GM12878 (cell line): ENCODE results near the gene AHCY. TPM values are rescaled to one million over a fixed set of nuclear protein-coding genes. Genes with fewer than 3 reads are reported as not detected.

Experiments used
- BACH1 ChIP-seq: fragments of 450-650 bp; IDR thresholded peaks from 2 replicates; pipeline ENCODE4 v1.6.1; 2017; ENCODE audit warnings: mild to moderate bottlenecking, borderline replicate concordance
- CBFB ChIP-seq: IDR thresholded peaks from 2 replicates; pipeline ENCODE4 v1.6.1; 2016; ENCODE audit warnings: antibody characterized with exemption, low read depth
- CBX5 ChIP-seq: sonication (generic); IDR thresholded peaks from 2 replicates; pipeline ENCODE4 v1.6.1; 2016; ENCODE audit warnings: low read depth, moderate library complexity, mild to moderate bottlenecking, inconsistent platforms
- CEBPB ChIP-seq, 2 experiments: fragments of 150-350 bp in 1 of 2; IDR thresholded peaks; 2 replicates each; pipeline ENCODE4 v1.6.1; 2012 to 2014; ENCODE audit warnings: low read depth in 2 of 2, low read length in 2 of 2, borderline replicate concordance in 1 of 2, inconsistent platforms in 1 of 2
- CHD4 ChIP-seq: fragments of 200-600 bp; sonication (generic); IDR thresholded peaks from 2 replicates; pipeline ENCODE4 v1.6.1; 2016; ENCODE audit warnings: mild to moderate bottlenecking
- IRF4 ChIP-seq: IDR thresholded peaks from 2 replicates; pipeline ENCODE4 v1.6.1; 2011; ENCODE audit warnings: low read depth, low read length
- MEF2B ChIP-seq: fragments of 450-650 bp; IDR thresholded peaks from 2 replicates; pipeline ENCODE4 v1.6.1; 2018; ENCODE audit warnings: mild to moderate bottlenecking, moderate library complexity; ENCODE audit not compliant: partially characterized antibody, poor library complexity, severe bottlenecking
- NFYA ChIP-seq: IDR thresholded peaks from 2 replicates; pipeline ENCODE4 v1.6.1; 2011; ENCODE audit warnings: low read depth, mild to moderate bottlenecking, low read length, improper control_type of control experiment, borderline replicate concordance
- NFYB ChIP-seq: IDR thresholded peaks from 2 replicates; pipeline ENCODE4 v1.6.1; 2011; ENCODE audit warnings: low read depth, mild to moderate bottlenecking, low read length, improper control_type of control experiment, moderate library complexity; ENCODE audit not compliant: insufficient read depth
- SMARCA5 ChIP-seq: fragments of 450-650 bp; IDR thresholded peaks from 2 replicates; pipeline ENCODE4 v1.6.1; 2017; ENCODE audit warnings: mild to moderate bottlenecking
- SP1 ChIP-seq: IDR thresholded peaks from one replicate; pipeline ENCODE4 v1.6.1; 2011; ENCODE audit warnings: low read depth, low read length
- SUPT20H ChIP-seq: IDR thresholded peaks from 2 replicates; pipeline ENCODE4 v1.6.1; 2011; ENCODE audit warnings: low read depth, mild to moderate bottlenecking, low read length, moderate library complexity, borderline replicate concordance; ENCODE audit not compliant: control insufficient read depth
- SUZ12 ChIP-seq: fragments of 200-600 bp; sonication (generic); IDR thresholded peaks from one replicate; pipeline ENCODE4 v1.6.1; 2018; ENCODE audit warnings: antibody characterized with exemption, mild to moderate bottlenecking; ENCODE audit not compliant: unreplicated experiment
- ZNF274 ChIP-seq: IDR thresholded peaks from one replicate; pipeline ENCODE4 v1.8.0; 2011; ENCODE audit not compliant: insufficient read length, insufficient read depth
- ZNF622 ChIP-seq: fragments of 450-650 bp; IDR thresholded peaks from 2 replicates; pipeline ENCODE4 v1.6.1; 2017; ENCODE audit warnings: mild to moderate bottlenecking, inconsistent platforms
- polyA plus RNA-seq, 11 experiments: library from polyadenylated mRNA; depleted of rRNA in 4 of 11; unstranded in 6 of 11; stranded (reverse) in 5 of 11; fragments of >200 nt; fragmentation: Nextera tagmentation in 4 of 11; fragmentation: Illumina TruSeq in 1 of 11; extraction: Ambion mirVana in 4 of 11; extraction: Trizol in 1 of 11; gene quantifications; 1 replicate in 1 of 11; 2 replicates in 10 of 11; pipeline versions ENCODE4 v1.2.1 to v1.2.3, GENCODE V29; 2011 to 2016; ENCODE audit warnings: inconsistent platforms in 2 of 11, missing spikeins in 2 of 11, low read depth in 1 of 11
- total RNA-seq, 4 experiments: library from RNA; depleted of rRNA in 3 of 4; stranded (reverse); fragments of >200 nt in 3 of 4; fragmentation: Illumina TruSeq in 1 of 4; extraction: Trizol in 1 of 4; gene quantifications; 2 replicates each; pipeline versions ENCODE4 v1.2.1 to v1.2.3, GENCODE V29; 2013 to 2021
- TF ChIP-seq, protein P1 (sequence below): fragments of 150-350 bp; IDR thresholded peaks from 2 replicates; pipeline ENCODE4 v1.6.1; 2014; ENCODE audit warnings: mild to moderate bottlenecking, low read depth, low read length
- TF ChIP-seq, protein P2 (sequence below): fragments of 450-650 bp; IDR thresholded peaks from 2 replicates; pipeline ENCODE4 v1.6.1; 2016; ENCODE audit warnings: mild to moderate bottlenecking, moderate library complexity, borderline replicate concordance
- TF ChIP-seq, protein P3 (sequence below): fragments of 450-650 bp; formaldehyde crosslinking; IDR thresholded peaks from 2 replicates; pipeline ENCODE4 v1.5.0; 2022; ENCODE audit warnings: mild to moderate bottlenecking, missing genetic modification characterization

AHCY gene
- total and polyA plus RNA-seq, 10 of the 15 experiments (the other 5 are each of a cell fraction or from before 2014, with no cell fraction given): 84.9 to 223 (median 181) TPM

DNA sequence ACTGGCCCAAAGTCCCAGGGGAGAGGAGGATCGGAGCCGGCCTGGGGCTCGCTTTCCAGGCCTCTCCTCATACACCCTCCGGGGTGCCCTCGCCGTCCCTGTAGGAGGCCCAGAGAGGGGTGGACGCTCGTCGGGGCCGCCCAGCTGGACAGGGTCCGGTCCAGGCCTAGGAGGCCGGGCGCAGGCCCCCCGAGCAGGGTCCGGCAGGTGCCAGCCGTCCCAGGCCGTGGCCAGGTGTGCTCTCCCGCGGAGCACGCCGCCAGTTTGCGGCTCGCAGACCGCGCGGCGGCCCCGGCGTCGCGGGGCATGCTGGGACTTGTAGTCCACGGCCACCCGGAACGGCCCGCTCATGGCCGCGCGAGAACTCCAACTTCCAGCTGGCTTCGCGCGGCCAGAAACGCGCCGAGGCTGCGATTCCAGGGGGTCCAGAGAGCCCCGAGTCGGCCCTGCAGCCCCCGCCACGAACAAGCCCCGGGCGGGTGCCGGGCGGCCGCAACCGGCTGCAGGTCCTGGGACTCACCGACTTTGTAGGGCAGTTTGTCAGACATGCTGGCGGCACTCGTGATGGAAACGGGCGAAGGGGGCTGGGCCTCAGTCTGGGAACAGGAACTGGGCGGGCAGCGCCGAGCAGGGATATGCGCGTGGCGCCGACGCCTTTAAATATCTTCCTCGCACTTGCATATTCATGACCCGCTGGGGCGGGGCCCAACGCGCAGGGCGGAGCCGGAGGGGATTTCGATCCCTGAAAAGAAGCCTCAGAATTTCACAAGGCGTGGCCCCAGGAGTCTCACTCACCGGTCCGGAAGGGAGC lies at the start of gene AHCY (continued):
- TF ChIP-seq, protein P1, sequence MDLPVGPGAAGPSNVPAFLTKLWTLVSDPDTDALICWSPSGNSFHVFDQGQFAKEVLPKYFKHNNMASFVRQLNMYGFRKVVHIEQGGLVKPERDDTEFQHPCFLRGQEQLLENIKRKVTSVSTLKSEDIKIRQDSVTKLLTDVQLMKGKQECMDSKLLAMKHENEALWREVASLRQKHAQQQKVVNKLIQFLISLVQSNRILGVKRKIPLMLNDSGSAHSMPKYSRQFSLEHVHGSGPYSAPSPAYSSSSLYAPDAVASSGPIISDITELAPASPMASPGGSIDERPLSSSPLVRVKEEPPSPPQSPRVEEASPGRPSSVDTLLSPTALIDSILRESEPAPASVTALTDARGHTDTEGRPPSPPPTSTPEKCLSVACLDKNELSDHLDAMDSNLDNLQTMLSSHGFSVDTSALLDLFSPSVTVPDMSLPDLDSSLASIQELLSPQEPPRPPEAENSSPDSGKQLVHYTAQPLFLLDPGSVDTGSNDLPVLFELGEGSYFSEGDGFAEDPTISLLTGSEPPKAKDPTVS: no peak
- TF ChIP-seq CBX5 (no peak), BACH1 (peak; percentile 82), ZNF274 (no peak), SP1 (no peak), CEBPB (IDR thresholded peaks at IDR 0.05; ENCODE audit: borderline replicate concordance in 1 of 2, low read depth in 2 of 2, low read length in 2 of 2) (no peak), IRF4 (no peak), MEF2B (peak; percentile 85), SUPT20H (no peak), ZNF622 (no peak), NFYB (no peak), NFYA (no peak), CHD4 (0 out of 2 replicates have a peak, but pooled peaks have one; percentile 40), CBFB (no peak), SMARCA5 (0 out of 2 replicates have a peak, but pooled peaks have one; percentile 71), SUZ12 (no peak)
- TF ChIP-seq, protein P2, sequence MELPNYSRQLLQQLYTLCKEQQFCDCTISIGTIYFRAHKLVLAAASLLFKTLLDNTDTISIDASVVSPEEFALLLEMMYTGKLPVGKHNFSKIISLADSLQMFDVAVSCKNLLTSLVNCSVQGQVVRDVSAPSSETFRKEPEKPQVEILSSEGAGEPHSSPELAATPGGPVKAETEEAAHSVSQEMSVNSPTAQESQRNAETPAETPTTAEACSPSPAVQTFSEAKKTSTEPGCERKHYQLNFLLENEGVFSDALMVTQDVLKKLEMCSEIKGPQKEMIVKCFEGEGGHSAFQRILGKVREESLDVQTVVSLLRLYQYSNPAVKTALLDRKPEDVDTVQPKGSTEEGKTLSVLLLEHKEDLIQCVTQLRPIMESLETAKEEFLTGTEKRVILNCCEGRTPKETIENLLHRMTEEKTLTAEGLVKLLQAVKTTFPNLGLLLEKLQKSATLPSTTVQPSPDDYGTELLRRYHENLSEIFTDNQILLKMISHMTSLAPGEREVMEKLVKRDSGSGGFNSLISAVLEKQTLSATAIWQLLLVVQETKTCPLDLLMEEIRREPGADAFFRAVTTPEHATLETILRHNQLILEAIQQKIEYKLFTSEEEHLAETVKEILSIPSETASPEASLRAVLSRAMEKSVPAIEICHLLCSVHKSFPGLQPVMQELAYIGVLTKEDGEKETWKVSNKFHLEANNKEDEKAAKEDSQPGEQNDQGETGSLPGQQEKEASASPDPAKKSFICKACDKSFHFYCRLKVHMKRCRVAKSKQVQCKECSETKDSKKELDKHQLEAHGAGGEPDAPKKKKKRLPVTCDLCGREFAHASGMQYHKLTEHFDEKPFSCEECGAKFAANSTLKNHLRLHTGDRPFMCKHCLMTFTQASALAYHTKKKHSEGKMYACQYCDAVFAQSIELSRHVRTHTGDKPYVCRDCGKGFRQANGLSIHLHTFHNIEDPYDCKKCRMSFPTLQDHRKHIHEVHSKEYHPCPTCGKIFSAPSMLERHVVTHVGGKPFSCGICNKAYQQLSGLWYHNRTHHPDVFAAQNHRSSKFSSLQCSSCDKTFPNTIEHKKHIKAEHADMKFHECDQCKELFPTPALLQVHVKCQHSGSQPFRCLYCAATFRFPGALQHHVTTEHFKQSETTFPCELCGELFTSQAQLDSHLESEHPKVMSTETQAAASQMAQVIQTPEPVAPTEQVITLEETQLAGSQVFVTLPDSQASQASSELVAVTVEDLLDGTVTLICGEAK: no peak
- TF ChIP-seq, protein P3, sequence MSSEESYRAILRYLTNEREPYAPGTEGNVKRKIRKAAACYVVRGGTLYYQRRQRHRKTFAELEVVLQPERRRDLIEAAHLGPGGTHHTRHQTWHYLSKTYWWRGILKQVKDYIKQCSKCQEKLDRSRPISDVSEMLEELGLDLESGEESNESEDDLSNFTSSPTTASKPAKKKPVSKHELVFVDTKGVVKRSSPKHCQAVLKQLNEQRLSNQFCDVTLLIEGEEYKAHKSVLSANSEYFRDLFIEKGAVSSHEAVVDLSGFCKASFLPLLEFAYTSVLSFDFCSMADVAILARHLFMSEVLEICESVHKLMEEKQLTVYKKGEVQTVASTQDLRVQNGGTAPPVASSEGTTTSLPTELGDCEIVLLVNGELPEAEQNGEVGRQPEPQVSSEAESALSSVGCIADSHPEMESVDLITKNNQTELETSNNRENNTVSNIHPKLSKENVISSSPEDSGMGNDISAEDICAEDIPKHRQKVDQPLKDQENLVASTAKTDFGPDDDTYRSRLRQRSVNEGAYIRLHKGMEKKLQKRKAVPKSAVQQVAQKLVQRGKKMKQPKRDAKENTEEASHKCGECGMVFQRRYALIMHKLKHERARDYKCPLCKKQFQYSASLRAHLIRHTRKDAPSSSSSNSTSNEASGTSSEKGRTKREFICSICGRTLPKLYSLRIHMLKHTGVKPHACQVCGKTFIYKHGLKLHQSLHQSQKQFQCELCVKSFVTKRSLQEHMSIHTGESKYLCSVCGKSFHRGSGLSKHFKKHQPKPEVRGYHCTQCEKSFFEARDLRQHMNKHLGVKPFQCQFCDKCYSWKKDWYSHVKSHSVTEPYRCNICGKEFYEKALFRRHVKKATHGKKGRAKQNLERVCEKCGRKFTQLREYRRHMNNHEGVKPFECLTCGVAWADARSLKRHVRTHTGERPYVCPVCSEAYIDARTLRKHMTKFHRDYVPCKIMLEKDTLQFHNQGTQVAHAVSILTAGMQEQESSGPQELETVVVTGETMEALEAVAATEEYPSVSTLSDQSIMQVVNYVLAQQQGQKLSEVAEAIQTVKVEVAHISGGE (CRISPR knock-in tag): no peak
